GM12875 (cell line): ENCODE results near the gene NACC2.

Experiments
- H3K4me3 ChIP-seq: one replicate; pipeline ENCODE4 v1.5.1; 2011; ENCODE audit warnings: low read depth, low read length, control low read depth
- TF ChIP-seq, protein P1 (sequence below): IDR thresholded peaks from 2 replicates; pipeline ENCODE4 v1.5.1; 2011; ENCODE audit warnings: low read depth, mild to moderate bottlenecking, control low read depth, inconsistent platforms, low read length, moderate library complexity, borderline replicate concordance; ENCODE audit not compliant: insufficient read depth

NACC2 gene

GRCh38 chr9:136095070-136096058, at the start of gene NACC2:
Gene NACC2 (minus strand): TSS chr9:136095289. CDS start chr9:136050521, 44,768 bp downstream.
- TF ChIP-seq, protein P1, sequence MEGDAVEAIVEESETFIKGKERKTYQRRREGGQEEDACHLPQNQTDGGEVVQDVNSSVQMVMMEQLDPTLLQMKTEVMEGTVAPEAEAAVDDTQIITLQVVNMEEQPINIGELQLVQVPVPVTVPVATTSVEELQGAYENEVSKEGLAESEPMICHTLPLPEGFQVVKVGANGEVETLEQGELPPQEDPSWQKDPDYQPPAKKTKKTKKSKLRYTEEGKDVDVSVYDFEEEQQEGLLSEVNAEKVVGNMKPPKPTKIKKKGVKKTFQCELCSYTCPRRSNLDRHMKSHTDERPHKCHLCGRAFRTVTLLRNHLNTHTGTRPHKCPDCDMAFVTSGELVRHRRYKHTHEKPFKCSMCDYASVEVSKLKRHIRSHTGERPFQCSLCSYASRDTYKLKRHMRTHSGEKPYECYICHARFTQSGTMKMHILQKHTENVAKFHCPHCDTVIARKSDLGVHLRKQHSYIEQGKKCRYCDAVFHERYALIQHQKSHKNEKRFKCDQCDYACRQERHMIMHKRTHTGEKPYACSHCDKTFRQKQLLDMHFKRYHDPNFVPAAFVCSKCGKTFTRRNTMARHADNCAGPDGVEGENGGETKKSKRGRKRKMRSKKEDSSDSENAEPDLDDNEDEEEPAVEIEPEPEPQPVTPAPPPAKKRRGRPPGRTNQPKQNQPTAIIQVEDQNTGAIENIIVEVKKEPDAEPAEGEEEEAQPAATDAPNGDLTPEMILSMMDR: no peak
- no peak within 1 kb of the TSS for H3K4me3 ChIP-seq

- TF ChIP-seq, protein P1: no peak
- no peak overlapping the region for H3K4me3 ChIP-seq
These were observed 49.4 kb upstream of the NACC2 start for GRCh38 chr9:136144450-136144849.

GRCh38 chr9:136143215-136144001, 48.3 kb upstream of the NACC2 start:
- TF ChIP-seq, protein P1: peak; percentile 24; the same call in 1 of the 2 replicates
- no peak overlapping the region for H3K4me3 ChIP-seq

DNA sequence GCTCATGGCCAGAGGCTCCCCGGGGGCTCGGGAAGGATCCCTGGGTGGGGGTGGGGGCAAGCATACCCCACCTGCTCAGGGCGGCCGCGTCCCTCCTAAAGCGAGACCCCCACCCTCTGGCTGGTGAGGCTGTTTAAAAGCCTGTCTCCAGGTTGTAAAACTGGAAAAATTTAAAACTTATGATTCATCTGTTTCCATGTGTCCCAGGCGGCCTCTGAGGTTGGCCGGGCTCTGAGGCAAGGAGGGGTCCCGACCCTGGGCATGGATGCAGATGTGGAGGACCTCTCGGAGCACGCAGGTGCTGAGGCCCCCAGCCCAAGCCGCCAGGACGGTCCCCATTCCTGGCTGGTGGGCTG, 47.7 kb upstream of the NACC2 start:
- no peak overlapping the region for H3K4me3 ChIP-seq
- TF ChIP-seq, protein P1: no peak

DNA sequence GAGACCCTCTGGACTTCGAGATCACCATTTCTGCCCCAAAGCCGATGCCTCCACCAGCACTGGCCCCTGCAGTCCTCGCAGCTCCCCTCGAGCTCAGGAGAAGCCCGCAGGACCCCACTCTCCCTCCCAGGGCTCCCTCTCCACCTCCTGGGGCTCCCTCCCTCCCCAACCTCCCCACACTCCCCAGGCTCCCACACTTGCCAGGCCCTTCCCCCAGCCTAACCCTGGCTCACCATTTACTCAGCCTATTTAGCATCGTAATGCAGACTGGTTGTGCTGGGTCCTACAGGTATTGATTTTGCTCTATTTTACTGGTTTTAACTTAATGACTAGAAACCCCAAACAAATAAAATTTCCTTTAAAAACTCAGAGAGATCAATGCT, 47.3 kb upstream of the NACC2 start:
- TF ChIP-seq, protein P1: no peak
- no peak overlapping the region for H3K4me3 ChIP-seq

- no peak overlapping the region for H3K4me3 ChIP-seq
- TF ChIP-seq, protein P1: no peak
These were observed 46.8 kb upstream of the NACC2 start for GRCh38 chr9:136141682-136142413.
